IMR-90 (cell line): ENCODE data around the gene MZF1.

ENCODE experiments used
- BHLHE40 ChIP-seq: fragments of 150-350 bp; IDR thresholded peaks from 2 replicates; pipeline ENCODE4 v1.6.1; 2016; ENCODE audit warnings: mild to moderate bottlenecking, low read depth, low read length
- MAFK ChIP-seq: IDR thresholded peaks from 2 replicates; pipeline ENCODE4 v1.6.1; 2012; ENCODE audit warnings: low read depth, low read length, improper control_type of control experiment
- MXI1 ChIP-seq: IDR thresholded peaks from 2 replicates; pipeline ENCODE4 v1.6.1; 2012; ENCODE audit warnings: low read depth, mild to moderate bottlenecking, low read length, moderate library complexity, borderline replicate concordance
- POLR2A ChIP-seq: IDR thresholded peaks from 2 replicates; pipeline ENCODE4 v1.6.1; 2012; ENCODE audit warnings: mild to moderate bottlenecking, low read depth, low read length
- SMC3 ChIP-seq: fragments of 150-350 bp; IDR thresholded peaks from 2 replicates; pipeline ENCODE4 v1.6.1; 2016; ENCODE audit warnings: low read depth, mild to moderate bottlenecking, antibody characterized with exemption, low read length, moderate library complexity
- TF ChIP-seq, protein P1 (sequence below): conservative IDR thresholded peaks from 2 replicates; pipeline ENCODE4 v1.5.1; 2012; ENCODE audit warnings: mild to moderate bottlenecking, low read depth, low read length, improper control_type of control experiment

DNA sequence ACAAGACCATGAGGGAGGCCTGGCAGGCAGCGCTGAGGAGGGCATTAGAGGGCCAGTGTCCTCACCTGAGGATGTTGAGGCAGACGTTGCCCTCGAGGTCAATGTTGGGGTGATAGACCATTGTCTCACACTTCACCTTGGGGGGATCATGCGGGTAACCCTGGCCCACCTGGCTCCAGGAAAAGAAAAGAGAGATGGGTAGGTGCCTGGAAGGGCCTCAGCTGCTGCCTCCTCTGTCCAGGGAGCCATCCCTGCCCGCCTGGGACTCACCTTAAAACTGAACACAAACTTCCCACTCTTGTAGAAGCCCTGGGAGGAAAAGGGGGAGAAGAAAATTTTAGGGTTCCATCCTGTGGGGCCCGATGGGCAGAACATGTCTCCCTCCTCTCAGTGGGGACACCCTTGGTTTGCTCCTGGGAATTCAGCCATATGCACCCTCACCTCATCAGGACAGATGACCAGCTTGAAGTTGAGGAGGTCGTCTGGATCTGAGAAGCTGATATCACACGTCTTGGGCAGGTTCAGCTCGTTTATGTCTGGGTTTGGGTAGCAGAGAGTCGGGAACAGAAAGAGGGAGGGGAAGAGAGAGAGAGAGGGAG lies 16.4 kb downstream of the MZF1 start:
- TF ChIP-seq, protein P1, sequence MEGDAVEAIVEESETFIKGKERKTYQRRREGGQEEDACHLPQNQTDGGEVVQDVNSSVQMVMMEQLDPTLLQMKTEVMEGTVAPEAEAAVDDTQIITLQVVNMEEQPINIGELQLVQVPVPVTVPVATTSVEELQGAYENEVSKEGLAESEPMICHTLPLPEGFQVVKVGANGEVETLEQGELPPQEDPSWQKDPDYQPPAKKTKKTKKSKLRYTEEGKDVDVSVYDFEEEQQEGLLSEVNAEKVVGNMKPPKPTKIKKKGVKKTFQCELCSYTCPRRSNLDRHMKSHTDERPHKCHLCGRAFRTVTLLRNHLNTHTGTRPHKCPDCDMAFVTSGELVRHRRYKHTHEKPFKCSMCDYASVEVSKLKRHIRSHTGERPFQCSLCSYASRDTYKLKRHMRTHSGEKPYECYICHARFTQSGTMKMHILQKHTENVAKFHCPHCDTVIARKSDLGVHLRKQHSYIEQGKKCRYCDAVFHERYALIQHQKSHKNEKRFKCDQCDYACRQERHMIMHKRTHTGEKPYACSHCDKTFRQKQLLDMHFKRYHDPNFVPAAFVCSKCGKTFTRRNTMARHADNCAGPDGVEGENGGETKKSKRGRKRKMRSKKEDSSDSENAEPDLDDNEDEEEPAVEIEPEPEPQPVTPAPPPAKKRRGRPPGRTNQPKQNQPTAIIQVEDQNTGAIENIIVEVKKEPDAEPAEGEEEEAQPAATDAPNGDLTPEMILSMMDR, result no peak
- TF ChIP-seq POLR2A (no peak), MAFK (no peak), SMC3 (no peak), BHLHE40 (no peak), MXI1 (no peak)
